HCT116 (cell line): ENCODE data around the gene GREB1L. TPM values are rescaled to one million over a fixed set of nuclear protein-coding genes. Genes with fewer than 3 reads are reported as not detected.

ENCODE experiments used
- ATAC-seq: fragments of 200-7000 bp; cut with Tn5 transposase; 2 replicates; pipeline ENCODE4 v1.9.1; 2020; ENCODE audit warnings: mild to moderate bottlenecking, moderate library complexity
- BruUV-seq: library from RNA; stranded (reverse); fragments of 400-500 nt; replicated peaks from 2 replicates; lab custom pipeline; 2021; lab: Mats Ljungman, UMichigan
- CTCF ChIA-PET: fragments of 300-600 bp; sonication (Branson Sonifier 250); formaldehyde crosslinking; loops from one replicate; lab custom pipeline; 2021; ENCODE audit warnings: antibody characterized with exemption; lab: Charles Lee
- POLR2A ChIA-PET: fragments of 300-600, 350-600 bp; sonication (Branson Sonifier 250); formaldehyde crosslinking; loops from one replicate; lab custom pipeline; 2021; ENCODE audit warnings: antibody characterized with exemption; lab: Charles Lee
- RAD21 ChIA-PET, 2 experiments: fragments of 300-600 bp; sonication (Branson Sonifier 250); formaldehyde crosslinking; loops; one replicate each; lab custom pipeline; 2023; ENCODE audit warnings: low total read pairs in 2 of 2; ENCODE audit not compliant: uncharacterized antibody in 2 of 2, unreplicated experiment in 2 of 2, low non-redundant PET in 1 of 2; lab: Charles Lee
- DNase-seq: peaks from one replicate; pipeline ENCODE4 v3.0.0-alpha.2; 2010; ENCODE audit warnings: low read depth, low spot score
- H2AFZ ChIP-seq: fragments of 200-600 bp; shearing (Covaris generic), sonication (generic); 2 replicates; pipeline ENCODE4 v1.6.1; 2017; ENCODE audit warnings: low read depth, mixed run types, mixed read lengths, antibody characterized with exemption, low read length; ENCODE audit not compliant: poor library complexity, severe bottlenecking
- H3K27ac ChIP-seq: 2 replicates; pipeline ENCODE4 v1.5.1; 2012; ENCODE audit warnings: low read depth, low read length
- H3K27me3 ChIP-seq: fragments of 200-600 bp; sonication (generic); 2 replicates; pipeline ENCODE4 v1.6.1; 2016; ENCODE audit warnings: mixed run types, low read length, mixed read lengths; ENCODE audit not compliant: insufficient read depth
- H3K36me3 ChIP-seq, 2 experiments: fragments of 200-500 bp in 1 of 2; fragments of 200-600 bp in 1 of 2; sonication (Bioruptor generic) in 1 of 2; sonication (generic) in 1 of 2; 2 replicates each; pipeline versions ENCODE4 v1.5.1 to v1.6.1; 2014 to 2016; ENCODE audit warnings: low read length in 2 of 2, inconsistent platforms in 1 of 2, mixed read lengths in 1 of 2, mixed run types in 1 of 2; ENCODE audit not compliant: insufficient read depth in 2 of 2, control insufficient read depth in 1 of 2
- H3K4me1 ChIP-seq, 2 experiments: fragments of 200-600 bp in 1 of 2; sonication (generic) in 1 of 2; 2 replicates each; pipeline versions ENCODE4 v1.5.1 to v1.6.1; 2012 to 2017; ENCODE audit warnings: low read length in 2 of 2, inconsistent platforms in 1 of 2, mild to moderate bottlenecking in 1 of 2, mixed read lengths in 1 of 2, mixed run types in 1 of 2, moderate library complexity in 1 of 2; ENCODE audit not compliant: insufficient read depth in 2 of 2, control insufficient read depth in 1 of 2
- H3K4me2 ChIP-seq: fragments of 200-600 bp; sonication (generic); 2 replicates; pipeline ENCODE4 v1.6.1; 2017; ENCODE audit warnings: mixed run types, low read length, mixed read lengths
- H3K4me3 ChIP-seq, 2 experiments: fragments of 200-600 bp in 1 of 2; sonication (generic) in 1 of 2; replicated peaks in 1 of 2; 2 replicates each; pipeline ENCODE4 v1.5.1; 2011 to 2016; ENCODE audit warnings: low read length in 2 of 2, control low read depth in 1 of 2, low read depth in 1 of 2, mild to moderate bottlenecking in 1 of 2, mixed read lengths in 1 of 2, mixed run types in 1 of 2
- H3K79me2 ChIP-seq: fragments of 200-600 bp; sonication (generic); 2 replicates; pipeline ENCODE4 v1.6.1; 2017; ENCODE audit warnings: mild to moderate bottlenecking, mixed run types, low read length, moderate library complexity, mixed read lengths; ENCODE audit not compliant: insufficient read depth
- H3K9ac ChIP-seq: fragments of 200-600 bp; sonication (generic); 2 replicates; pipeline ENCODE4 v1.6.1; 2016; ENCODE audit warnings: low read length, mixed read lengths
- H3K9me2 ChIP-seq: fragments of 200-600 bp; sonication (generic), shearing (Covaris generic); 2 replicates; pipeline ENCODE4 v1.6.1; 2017; ENCODE audit warnings: mixed run types, mild to moderate bottlenecking, moderate library complexity; ENCODE audit not compliant: insufficient read depth
- H3K9me3 ChIP-seq, 2 experiments: fragments of 200-500 bp in 1 of 2; fragments of 200-600 bp in 1 of 2; sonication (Bioruptor generic) in 1 of 2; sonication (generic) in 1 of 2; 2 replicates each; pipeline ENCODE4 v1.6.1; 2014 to 2017; ENCODE audit warnings: low read length in 2 of 2, mixed read lengths in 2 of 2, inconsistent platforms in 1 of 2, low read depth in 1 of 2, mild to moderate bottlenecking in 1 of 2, mixed run types in 1 of 2, moderate library complexity in 1 of 2; ENCODE audit not compliant: control insufficient read depth in 1 of 2, insufficient read depth in 1 of 2
- H4K20me1 ChIP-seq: fragments of 200-600 bp; sonication (generic), shearing (Covaris generic); 2 replicates; pipeline ENCODE4 v1.6.1; 2017; ENCODE audit warnings: mixed run types, mild to moderate bottlenecking, moderate library complexity; ENCODE audit not compliant: insufficient read depth
- ATF3 ChIP-seq: IDR thresholded peaks from 2 replicates; pipeline ENCODE4 v1.6.1; 2012
- CBX3 ChIP-seq: IDR thresholded peaks from 2 replicates; pipeline ENCODE4 v1.6.1; 2012; ENCODE audit warnings: low read depth
- CEBPB ChIP-seq: IDR thresholded peaks from 2 replicates; pipeline ENCODE4 v1.6.1; 2012; ENCODE audit warnings: low read depth
- CTCF ChIP-seq, 3 experiments: fragments of 200-600 bp in 1 of 3; sonication (generic) in 1 of 3; IDR thresholded peaks in 2 of 3; conservative IDR thresholded peaks in 1 of 3; 2 replicates each; pipeline ENCODE4 v1.5.1; 2012 to 2017; ENCODE audit warnings: low read depth in 2 of 3, low read length in 2 of 3, antibody characterized with exemption in 1 of 3, borderline replicate concordance in 1 of 3, control low read depth in 1 of 3, mild to moderate bottlenecking in 1 of 3, mixed read lengths in 1 of 3, mixed run types in 1 of 3, moderate library complexity in 1 of 3; ENCODE audit not compliant: insufficient read depth in 1 of 3
- EGR1 ChIP-seq: IDR thresholded peaks from 2 replicates; pipeline ENCODE4 v1.6.1; 2012; ENCODE audit warnings: low read depth
- ELF1 ChIP-seq: IDR thresholded peaks from 2 replicates; pipeline ENCODE4 v1.6.1; 2012; ENCODE audit warnings: low read depth, borderline replicate concordance
- FOSL1 ChIP-seq: IDR thresholded peaks from 2 replicates; pipeline ENCODE4 v1.6.1; 2012; ENCODE audit warnings: low read depth
- JUND ChIP-seq: IDR thresholded peaks from 2 replicates; pipeline ENCODE4 v1.6.1; 2012
- POLR2A ChIP-seq: IDR thresholded peaks from 2 replicates; pipeline ENCODE4 v1.7.0; 2011; ENCODE audit warnings: borderline replicate concordance; ENCODE audit not compliant: insufficient read depth, insufficient read length; ENCODE audit errors: extremely low read depth
- POLR2AphosphoS5 ChIP-seq: IDR thresholded peaks from 2 replicates; pipeline ENCODE4 v1.6.1; 2011; ENCODE audit warnings: mild to moderate bottlenecking, low read depth, low read length, moderate library complexity
- SIN3A ChIP-seq: IDR thresholded peaks from 2 replicates; pipeline ENCODE4 v1.6.1; 2012; ENCODE audit warnings: low read depth
- SP1 ChIP-seq: IDR thresholded peaks from 2 replicates; pipeline ENCODE4 v1.6.1; 2012; ENCODE audit warnings: low read depth
- SRF ChIP-seq: IDR thresholded peaks from 2 replicates; pipeline ENCODE4 v1.6.1; 2012; ENCODE audit warnings: low read depth
- TCF7L2 ChIP-seq: IDR thresholded peaks from 2 replicates; pipeline ENCODE4 v1.7.0; 2011; ENCODE audit warnings: borderline replicate concordance, inconsistent platforms; ENCODE audit not compliant: insufficient read depth, insufficient read length; ENCODE audit errors: extremely low read depth
- YY1 ChIP-seq: IDR thresholded peaks from 2 replicates; pipeline ENCODE4 v1.6.1; 2011; ENCODE audit warnings: low read length, low read depth, moderate library complexity, mild to moderate bottlenecking; ENCODE audit not compliant: insufficient replicate concordance; ENCODE audit errors: extremely low read depth
- ZNF274 ChIP-seq: fragments of 200-500 bp; sonication (Bioruptor generic); IDR thresholded peaks from 2 replicates; pipeline ENCODE4 v1.6.1; 2014; ENCODE audit warnings: mild to moderate bottlenecking, low read depth, low read length, inconsistent platforms
- intact Hi-C: fragments of 100-400 bp; cut with micrococcal nuclease; formaldehyde crosslinking; loops from 2 replicates; pipeline ENCODE4 v1.10.0; 2022
- total RNA-seq: library from RNA; stranded (reverse); gene quantifications from one replicate; pipeline ENCODE4 v1.2.1, GENCODE V29; 2021; ENCODE audit not compliant: unreplicated experiment
- TF ChIP-seq, protein P1 (sequence below): IDR thresholded peaks from 2 replicates; pipeline ENCODE4 v1.6.1; 2012
- TF ChIP-seq, protein P2 (sequence below): IDR thresholded peaks from 2 replicates; pipeline ENCODE4 v1.6.1; 2011; ENCODE audit warnings: mild to moderate bottlenecking, low read length, moderate library complexity; ENCODE audit not compliant: insufficient replicate concordance; ENCODE audit errors: extremely low read depth

Gene GREB1L
- total RNA-seq, 1 experiment from 2014 or later: 12.2 TPM

- ChIA-PET RAD21 (no interaction called here), CTCF (no interaction called here), POLR2A (no interaction called here)
- Histone ChIP-seq H4K20me1 (no peaks in the 10 kb centered on the region), H3K27ac (peak overlapping the region; percentile 54; the same call in 1 of the 2 replicates), H2AFZ (no peak overlapping the region), H3K36me3 (no peaks in the 10 kb centered on the region), H3K9ac (peak overlapping the region; percentile 38), H3K9me2 (no peaks in the 10 kb centered on the region), H3K27me3 (no peaks in the 10 kb centered on the region), H3K79me2 (no peaks in the 10 kb centered on the region), H3K4me2 (peak overlapping the region; percentile 68), H3K9me3 (no peaks in the 10 kb centered on the region), H3K4me1 (peaks cover 8 to 37% of the 10 kb centered on the region in 2 experiments), H3K4me3 (peak overlapping the region in 1 of 2 experiments; percentile 35; a peak in 1 of 4 replicates)
- BruUV-seq: no TSS peak
- intact Hi-C loops: loop anchor here (10.0 kb wide), 2 partner anchors 126 to 156 kb away; no protein-coding TSS in a partner anchor
- DNase-seq: peak; percentile 89
- TF ChIP-seq SP1 (peak; percentile 81), CTCF (IDR thresholded peaks at IDR 0.05 in 2 of 3, conservative IDR thresholded peaks at IDR 0.05 in 1 of 3; ENCODE audit: borderline replicate concordance in 1 of 3, insufficient read depth in 1 of 3, low read depth in 2 of 3, low read length in 2 of 3) (no peak), CEBPB (no peak; the same call in 1 of the 2 replicates), SIN3A (no peak), ELF1 (no peak), YY1 (no peak), POLR2AphosphoS5 (peak; percentile 43; the same call in 1 of the 2 replicates), ATF3 (no peak), EGR1 (no peak), ZNF274 (no peak), CBX3 (no peak; the same call in 1 of the 2 replicates), JUND (peak; percentile 81), TCF7L2 (peak; percentile 29), FOSL1 (peak; percentile 92), POLR2A (no peak), SRF (peak; percentile 52; the same call in 1 of the 2 replicates)
- TF ChIP-seq, protein P1, sequence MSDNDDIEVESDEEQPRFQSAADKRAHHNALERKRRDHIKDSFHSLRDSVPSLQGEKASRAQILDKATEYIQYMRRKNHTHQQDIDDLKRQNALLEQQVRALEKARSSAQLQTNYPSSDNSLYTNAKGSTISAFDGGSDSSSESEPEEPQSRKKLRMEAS: no peak; the same call in none of the 2 replicates
- TF ChIP-seq, protein P2, sequence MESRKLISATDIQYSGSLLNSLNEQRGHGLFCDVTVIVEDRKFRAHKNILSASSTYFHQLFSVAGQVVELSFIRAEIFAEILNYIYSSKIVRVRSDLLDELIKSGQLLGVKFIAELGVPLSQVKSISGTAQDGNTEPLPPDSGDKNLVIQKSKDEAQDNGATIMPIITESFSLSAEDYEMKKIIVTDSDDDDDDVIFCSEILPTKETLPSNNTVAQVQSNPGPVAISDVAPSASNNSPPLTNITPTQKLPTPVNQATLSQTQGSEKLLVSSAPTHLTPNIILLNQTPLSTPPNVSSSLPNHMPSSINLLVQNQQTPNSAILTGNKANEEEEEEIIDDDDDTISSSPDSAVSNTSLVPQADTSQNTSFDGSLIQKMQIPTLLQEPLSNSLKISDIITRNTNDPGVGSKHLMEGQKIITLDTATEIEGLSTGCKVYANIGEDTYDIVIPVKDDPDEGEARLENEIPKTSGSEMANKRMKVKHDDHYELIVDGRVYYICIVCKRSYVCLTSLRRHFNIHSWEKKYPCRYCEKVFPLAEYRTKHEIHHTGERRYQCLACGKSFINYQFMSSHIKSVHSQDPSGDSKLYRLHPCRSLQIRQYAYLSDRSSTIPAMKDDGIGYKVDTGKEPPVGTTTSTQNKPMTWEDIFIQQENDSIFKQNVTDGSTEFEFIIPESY: no peak
- peak; percentile 93 for ATAC-seq
These were observed 149.1 kb downstream of the GREB1L start for GRCh38 chr18:21391074-21391673.
